Sigmoid colon (tissue), 4 donors: ENCODE data around the gene MARK3.

Experiments used
- EP300 ChIP-seq, 4 donors: sonication (generic); formaldehyde crosslinking; IDR thresholded peaks; one replicate each; pipeline ENCODE4 v1.6.1; 2017; ENCODE audit warnings: antibody characterized with exemption in 4 of 4
- TF ChIP-seq, protein P1 (sequence below), 4 experiments: fragments of 450-650 bp in 3 of 4; fragments of 200-600 bp in 1 of 4; IDR thresholded peaks; one replicate each; pipeline ENCODE4 v1.5.1; 2016 to 2019; ENCODE audit warnings: antibody characterized with exemption in 4 of 4, mild to moderate bottlenecking in 3 of 4, moderate library complexity in 2 of 4

GRCh38 chr14:103519837-103520212, 134.6 kb downstream of the MARK3 start:
- no peak for TF ChIP-seq EP300 (IDR thresholded peaks at IDR 0.05)
- TF ChIP-seq, protein P1, sequence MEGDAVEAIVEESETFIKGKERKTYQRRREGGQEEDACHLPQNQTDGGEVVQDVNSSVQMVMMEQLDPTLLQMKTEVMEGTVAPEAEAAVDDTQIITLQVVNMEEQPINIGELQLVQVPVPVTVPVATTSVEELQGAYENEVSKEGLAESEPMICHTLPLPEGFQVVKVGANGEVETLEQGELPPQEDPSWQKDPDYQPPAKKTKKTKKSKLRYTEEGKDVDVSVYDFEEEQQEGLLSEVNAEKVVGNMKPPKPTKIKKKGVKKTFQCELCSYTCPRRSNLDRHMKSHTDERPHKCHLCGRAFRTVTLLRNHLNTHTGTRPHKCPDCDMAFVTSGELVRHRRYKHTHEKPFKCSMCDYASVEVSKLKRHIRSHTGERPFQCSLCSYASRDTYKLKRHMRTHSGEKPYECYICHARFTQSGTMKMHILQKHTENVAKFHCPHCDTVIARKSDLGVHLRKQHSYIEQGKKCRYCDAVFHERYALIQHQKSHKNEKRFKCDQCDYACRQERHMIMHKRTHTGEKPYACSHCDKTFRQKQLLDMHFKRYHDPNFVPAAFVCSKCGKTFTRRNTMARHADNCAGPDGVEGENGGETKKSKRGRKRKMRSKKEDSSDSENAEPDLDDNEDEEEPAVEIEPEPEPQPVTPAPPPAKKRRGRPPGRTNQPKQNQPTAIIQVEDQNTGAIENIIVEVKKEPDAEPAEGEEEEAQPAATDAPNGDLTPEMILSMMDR (IDR thresholded peaks at IDR 0.05), result no peak
